K562 (cell line): ENCODE measurements around the gene NAP1L4. TPM values are rescaled to one million over a fixed set of nuclear protein-coding genes. Genes with fewer than 3 reads are reported as not detected.
A peak's percentile ranks its signal among the peaks of the same experiment; 100 is the strongest.

Source experiments
- ATAC-seq: fragments of 200-7000 bp; cut with Tn5 transposase; 3 replicates; pipeline ENCODE4 v1.9.1; 2020; ENCODE audit warnings: moderate library complexity
- BruUV-seq: library from RNA; stranded (reverse); fragments of 400-500 nt; replicated peaks from 2 replicates; lab custom pipeline; 2021; lab: Mats Ljungman, UMichigan
- CTCF ChIA-PET: fragments of 300-600 bp; formaldehyde crosslinking; extraction: SDS; loops from one replicate; lab custom pipeline; 2021; ENCODE audit warnings: low intra/inter-chr PET ratio; lab: Yijun Ruan, JAX
- POLR2A ChIA-PET: fragments of 300-600, 350-650 bp; sonication (Branson Sonifier 250); formaldehyde crosslinking; extraction: SDS; loops from one replicate; lab custom pipeline; 2021; ENCODE audit warnings: antibody characterized with exemption, inconsistent platforms; lab: Yijun Ruan, JAX
- DNase-seq, 4 experiments: peaks; one replicate each; pipeline versions ENCODE4 v3.0.0 to v3.0.0-alpha.2; 2011 to 2018; ENCODE audit warnings: low spot score in 3 of 4, mixed read lengths in 3 of 4; ENCODE audit errors: extremely low read depth in 1 of 4
- FAIRE-seq: peaks from 2 replicates; lab custom pipeline; 2011; peaks lifted over from hg19 to GRCh38; lab: Jason Lieb, UNC
- H2AFZ ChIP-seq: 2 replicates; pipeline ENCODE4 v1.6.0; 2011; ENCODE audit warnings: low read depth, low read length, control low read depth, inconsistent platforms
- H3K27ac ChIP-seq: fragments of 200-600 bp; 3 replicates; pipeline ENCODE4 v1.8.0; 2011; ENCODE audit warnings: low read depth, mild to moderate bottlenecking, control low read depth, inconsistent platforms, low read length, moderate library complexity, mixed read lengths; ENCODE audit errors: extremely low read depth
- H3K27me3 ChIP-seq, 2 experiments: fragments of 300-600 bp in 1 of 2; 2 replicates in 1 of 2; 3 replicates in 1 of 2; pipeline versions ENCODE4 v1.6.0 to v1.8.0; 2011; ENCODE audit warnings: inconsistent platforms in 2 of 2, low read length in 2 of 2, mild to moderate bottlenecking in 1 of 2, mixed read lengths in 1 of 2, moderate library complexity in 1 of 2; ENCODE audit not compliant: control insufficient read depth in 2 of 2, insufficient read depth in 2 of 2
- H3K36me3 ChIP-seq: fragments of 300-600 bp; 3 replicates; pipeline ENCODE4 v1.8.0; 2011; ENCODE audit warnings: mild to moderate bottlenecking, low read length, inconsistent platforms; ENCODE audit not compliant: control insufficient read depth, insufficient read depth
- H3K4me1 ChIP-seq, 2 experiments: fragments of 200-600 bp in 1 of 2; replicated peaks in 1 of 2; 2 replicates in 1 of 2; 3 replicates in 1 of 2; pipeline versions ENCODE4 v1.5.1 to v1.8.0; 2011; ENCODE audit warnings: inconsistent platforms in 2 of 2, low read length in 2 of 2, mild to moderate bottlenecking in 1 of 2, mixed read lengths in 1 of 2, moderate library complexity in 1 of 2; ENCODE audit not compliant: control insufficient read depth in 2 of 2, insufficient read depth in 2 of 2
- H3K4me2 ChIP-seq: 2 replicates; pipeline ENCODE4 v1.6.1; 2011; ENCODE audit warnings: low read length, control low read depth, inconsistent platforms, mixed read lengths; ENCODE audit not compliant: insufficient read depth
- H3K4me3 ChIP-seq: fragments of 200-600 bp; sonication (generic), shearing (Covaris generic); 2 replicates; pipeline ENCODE4 v1.5.1; 2016; ENCODE audit warnings: control low read depth, inconsistent platforms
- H3K79me2 ChIP-seq: fragments of 200-600 bp; 3 replicates; pipeline ENCODE4 v1.8.0; 2011; ENCODE audit warnings: low read length, inconsistent platforms; ENCODE audit not compliant: control insufficient read depth, insufficient read depth
- H3K9ac ChIP-seq, 2 experiments: 2 replicates each; pipeline versions ENCODE4 v1.6.0 to v1.6.1; 2011; ENCODE audit warnings: low read depth in 2 of 2, low read length in 2 of 2, control low read depth in 1 of 2, inconsistent platforms in 1 of 2, mild to moderate bottlenecking in 1 of 2, mixed read lengths in 1 of 2; ENCODE audit not compliant: insufficient read depth in 1 of 2
- H3K9me1 ChIP-seq: one replicate; pipeline ENCODE4 v1.6.0; 2011; ENCODE audit warnings: inconsistent platforms, mild to moderate bottlenecking, low read length, moderate library complexity; ENCODE audit not compliant: control insufficient read depth, insufficient read depth
- H3K9me3 ChIP-seq: replicated peaks from 2 replicates; pipeline ENCODE4 v1.5.1; 2011; ENCODE audit warnings: low read depth, low read length, inconsistent platforms; ENCODE audit not compliant: control insufficient read depth, insufficient read depth
- H4K20me1 ChIP-seq: replicated peaks from 2 replicates; pipeline ENCODE4 v1.6.1; 2011; ENCODE audit warnings: low read length, inconsistent platforms, mixed read lengths; ENCODE audit not compliant: control insufficient read depth, insufficient read depth
- ARID1B ChIP-seq: fragments of 450-650 bp; IDR thresholded peaks from 2 replicates; pipeline ENCODE4 v1.6.1; 2016; ENCODE audit warnings: antibody characterized with exemption, mild to moderate bottlenecking, inconsistent platforms
- ATF1 ChIP-seq, 2 experiments: fragments of 450-650 bp in 1 of 2; IDR thresholded peaks; 2 replicates each; pipeline ENCODE4 v1.6.1; 2016; ENCODE audit warnings: missing compliant biosample characterization in 1 of 2, missing genetic modification characterization in 1 of 2
- ATF7 ChIP-seq: fragments of 450-650 bp; IDR thresholded peaks from 2 replicates; pipeline ENCODE4 v1.7.1; 2014; ENCODE audit warnings: mild to moderate bottlenecking, moderate library complexity
- GABPA ChIP-seq: fragments of 200-800 bp; sonication (Bioruptor generic); conservative IDR thresholded peaks from 2 replicates; pipeline ENCODE4 v1.6.1; 2016; ENCODE audit warnings: low read depth, missing genetic modification characterization, missing compliant biosample characterization
- HLTF ChIP-seq: fragments of 450-650 bp; IDR thresholded peaks from 2 replicates; pipeline ENCODE4 v1.6.1; 2016
- HNRNPUL1 ChIP-seq: fragments of 200-400 bp; formaldehyde crosslinking; IDR thresholded peaks from 2 replicates; pipeline ENCODE4 v1.6.1; 2017; ENCODE audit warnings: low read length
- JUND ChIP-seq, 2 experiments: IDR thresholded peaks; 2 replicates in 1 of 2; 3 replicates in 1 of 2; pipeline ENCODE4 v1.6.1; 2011; ENCODE audit warnings: borderline replicate concordance in 2 of 2, low read depth in 2 of 2, low read length in 2 of 2, improper control_type of control experiment in 1 of 2, missing biosample characterization in 1 of 2, missing genetic modification characterization in 1 of 2, missing genetic modification reagents in 1 of 2
- POLR2G ChIP-seq: fragments of 200-400 bp; formaldehyde crosslinking; IDR thresholded peaks from 2 replicates; pipeline ENCODE4 v1.6.1; 2017; ENCODE audit warnings: low read depth, mild to moderate bottlenecking, antibody characterized with exemption, low read length, moderate library complexity
- POU5F1 ChIP-seq: fragments of 150-350 bp; IDR thresholded peaks from 2 replicates; pipeline ENCODE4 v1.6.1; 2014; ENCODE audit warnings: borderline replicate concordance, low read length, low read depth, mild to moderate bottlenecking; ENCODE audit not compliant: partially characterized antibody
- PTRF ChIP-seq: fragments of 450-650 bp; IDR thresholded peaks from 2 replicates; pipeline ENCODE4 v1.6.1; 2016; ENCODE audit warnings: mild to moderate bottlenecking, missing genetic modification characterization, missing compliant biosample characterization
- RBM22 ChIP-seq: fragments of 200-400 bp; formaldehyde crosslinking; IDR thresholded peaks from 2 replicates; pipeline ENCODE4 v1.6.1; 2018; ENCODE audit warnings: low read length, low read depth; ENCODE audit not compliant: poor library complexity, severe bottlenecking
- TCF3 ChIP-seq: sonication (generic); formaldehyde crosslinking; IDR thresholded peaks from 2 replicates; pipeline ENCODE4 v1.4.0; 2020; ENCODE audit warnings: mild to moderate bottlenecking, missing genetic modification reagents
- ZNF507 ChIP-seq: conservative IDR thresholded peaks from 2 replicates; pipeline ENCODE4 v1.6.1; 2017; ENCODE audit warnings: missing genetic modification characterization, missing compliant biosample characterization
- whole genome bisulfite sequencing: fragments of 100-300 bp; shearing (Covaris generic); methylation state at CpG from one replicate; pipeline ENCODE4 v1.1.6; 2016; ENCODE audit warnings: low coverage, mixed read lengths; ENCODE audit not compliant: insufficient coverage; ENCODE audit errors: missing lambda C conversion rate; 5-methylcytosine and 5-hydroxymethylcytosine counted together
- in situ Hi-C: fragments of 300-500 bp; cut with MboI; formaldehyde crosslinking; loops from 4 replicates; pipeline ENCODE4 v1.15.0; 2018; ENCODE audit warnings: inconsistent platforms, mixed read lengths
- intact Hi-C: fragments of 100-400 bp; cut with micrococcal nuclease; formaldehyde crosslinking; loops from 2 replicates; pipeline ENCODE4 v1.14.2; 2022
- polyA plus RNA-seq, 8 experiments: library from polyadenylated mRNA; depleted of rRNA in 4 of 8; stranded (reverse) in 5 of 8; unstranded in 3 of 8; fragments of >200 nt; fragmentation: Nextera tagmentation in 2 of 8; fragmentation: Illumina TruSeq in 1 of 8; extraction: Ambion mirVana in 2 of 8; extraction: Trizol in 1 of 8; gene quantifications; 2 replicates each; pipeline versions ENCODE4 v1.2.1 to v1.2.3, GENCODE V29; 2011 to 2014; ENCODE audit warnings: inconsistent platforms in 1 of 8, missing spikeins in 1 of 8
- total RNA-seq, 7 experiments: library from RNA; depleted of rRNA in 6 of 7; stranded (reverse); fragments of >200 nt in 6 of 7; fragmentation: Illumina TruSeq in 2 of 7; extraction: Trizol in 2 of 7; gene quantifications; 2 replicates each; pipeline versions ENCODE4 v1.2.1 to v1.2.3, GENCODE V29; 2011 to 2021; ENCODE audit warnings: low replicate concordance in 1 of 7
- TF ChIP-seq, protein P1 (sequence below), 2 experiments: fragments of 450-650 bp in 1 of 2; sonication (generic) in 1 of 2; formaldehyde crosslinking in 1 of 2; IDR thresholded peaks in 1 of 2; conservative IDR thresholded peaks in 1 of 2; 2 replicates each; pipeline versions ENCODE4 v1.6.1 to v1.8.1; 2016 to 2023; ENCODE audit warnings: mild to moderate bottlenecking in 2 of 2, moderate library complexity in 2 of 2, inconsistent platforms in 1 of 2, missing genetic modification reagents in 1 of 2
- TF ChIP-seq, protein P2 (sequence below): fragments of 450-650 bp; IDR thresholded peaks from 2 replicates; pipeline ENCODE4 v1.6.1; 2016; ENCODE audit warnings: low read depth, mild to moderate bottlenecking, moderate library complexity

The NAP1L4 gene
- total and polyA plus RNA-seq, 9 of the 15 experiments (the other 6 are each of a cell fraction or from before 2014, with no cell fraction given) = 34.1 to 237 (median 179) TPM

DNA sequence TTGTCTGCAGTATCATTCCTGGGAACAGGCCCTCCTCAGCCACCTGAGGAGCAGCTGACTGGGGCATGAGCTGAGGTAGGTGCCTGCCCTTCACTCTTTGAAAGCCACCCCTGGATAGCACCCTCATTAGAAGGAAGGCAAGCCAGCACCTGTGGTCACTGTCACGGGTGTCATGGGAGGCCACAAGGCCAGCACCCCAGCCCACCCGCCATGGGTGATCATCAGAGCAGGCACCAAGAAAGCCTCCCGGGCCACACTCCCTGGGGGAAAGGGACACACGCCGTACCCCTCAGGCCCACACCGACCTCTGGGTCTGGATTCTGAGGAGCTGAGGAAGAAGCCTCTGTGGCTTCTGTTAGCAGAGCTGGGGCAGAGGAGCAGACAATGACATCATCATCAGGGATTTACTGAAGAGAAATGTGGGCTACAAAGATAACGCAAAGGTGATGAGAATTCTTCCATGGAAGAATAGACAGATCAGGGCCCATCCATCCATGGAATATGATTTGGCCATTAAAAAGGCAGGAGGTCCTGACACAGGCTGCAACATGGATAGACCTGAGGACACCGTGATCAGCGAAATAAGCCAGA, 16.7 kb upstream of the NAP1L4 start:
- in situ Hi-C loops = no loop called here
- DNase-seq = no peak
- no peaks in the 10 kb centered on the region for H3K9me3 ChIP-seq
- TF ChIP-seq JUND (IDR thresholded peaks at IDR 0.05; ENCODE audit: borderline replicate concordance, low read depth, low read length) (0 out of 2 replicates have a peak, but pooled peaks have one; percentile 15), JUND (tag; IDR thresholded peaks at IDR 0.05; ENCODE audit: borderline replicate concordance, low read depth, low read length) (no peak), POLR2G (peak; percentile 39), GABPA (tag) (no peak), ARID1B (peak; percentile 15; the same call in 1 of the 2 replicates), HLTF (no peak), ATF7 (peak; percentile 63; the same call in 1 of the 2 replicates), PTRF (tag) (no peak), RBM22 (peak; percentile 72), ATF1 (CRISPR knock-in tag; IDR thresholded peaks at IDR 0.05) (no peak), ATF1 (tag; IDR thresholded peaks at IDR 0.05) (no peak), TCF3 (CRISPR knock-in tag) (peak; percentile 32; the same call in 1 of the 2 replicates), ZNF507 (tag) (no peak), POU5F1 (no peak), HNRNPUL1 (no peak)
- TF ChIP-seq, protein P1, sequence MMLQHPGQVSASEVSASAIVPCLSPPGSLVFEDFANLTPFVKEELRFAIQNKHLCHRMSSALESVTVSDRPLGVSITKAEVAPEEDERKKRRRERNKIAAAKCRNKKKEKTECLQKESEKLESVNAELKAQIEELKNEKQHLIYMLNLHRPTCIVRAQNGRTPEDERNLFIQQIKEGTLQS (IDR thresholded peaks at IDR 0.05) = peak; percentile 70
- TF ChIP-seq, protein P1 (CRISPR knock-in tag; conservative IDR thresholded peaks at IDR 0.05) = no peak
- TF ChIP-seq, protein P2, sequence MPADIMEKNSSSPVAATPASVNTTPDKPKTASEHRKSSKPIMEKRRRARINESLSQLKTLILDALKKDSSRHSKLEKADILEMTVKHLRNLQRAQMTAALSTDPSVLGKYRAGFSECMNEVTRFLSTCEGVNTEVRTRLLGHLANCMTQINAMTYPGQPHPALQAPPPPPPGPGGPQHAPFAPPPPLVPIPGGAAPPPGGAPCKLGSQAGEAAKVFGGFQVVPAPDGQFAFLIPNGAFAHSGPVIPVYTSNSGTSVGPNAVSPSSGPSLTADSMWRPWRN = no peak
- TF ChIP-seq, all 486 proteins: peak for 7
- no peaks in the 10 kb centered on the region for H3K9me1 ChIP-seq
- H3K36me3 ChIP-seq = peaks cover 70% of the 10 kb centered on the region; the same call in 2 of the 3 replicates
- WGBS = 88% methylated on average over 7 of the region's 9 CpGs
- H3K27me3 ChIP-seq = no peaks in the 10 kb centered on the region
- FAIRE-seq (no peak), ATAC-seq (no peak; the same call in 2 of the 3 replicates)
- H3K4me1 ChIP-seq = peaks cover 0 to 19% of the 10 kb centered on the region in 2 experiments; a peak in 1 of 5 replicates
- H3K79me2 ChIP-seq = no peaks in the 10 kb centered on the region
- no TSS peak for BruUV-seq
- intact Hi-C loops = no loop called here
- H3K4me2 ChIP-seq = no peak overlapping the region
- no peak overlapping the region for H3K4me3 ChIP-seq
- H4K20me1 ChIP-seq = 0 out of 2 replicates have a peak, but pooled peaks cover 7% of the 10 kb centered on the region
- H3K9ac ChIP-seq = peak overlapping the region in 1 of 2 experiments; percentile 74; a peak in 2 of 4 replicates
- ChIA-PET CTCF (no interaction called here), POLR2A (interaction anchor here (0.7 to 3.9 kb wide), 4 partner anchors 14 to 227 kb away, joined by 3 to 14 read pairs (median 4); no protein-coding TSS in a partner anchor)
- H2AFZ ChIP-seq = no peak overlapping the region
- H3K27ac ChIP-seq = no peak overlapping the region
